Muscle of leg (tissue), 11 donors: Measurements from ENCODE around the gene F7. TPM values are rescaled to one million over a fixed set of nuclear protein-coding genes. Genes with fewer than 3 reads are reported as not detected.
A peak's percentile ranks its signal among the peaks of the same experiment; 100 is the strongest.

Source experiments
- DNase-seq: peaks from one replicate; pipeline ENCODE4 v3.0.0; 2013
- H3K27ac ChIP-seq: one replicate; pipeline ENCODE4 v1.5.1; 2013; ENCODE audit warnings: mild to moderate bottlenecking, low read length, control low read depth
- H3K27me3 ChIP-seq: one replicate; pipeline ENCODE4 v1.6.1; 2013; ENCODE audit warnings: low read length; ENCODE audit not compliant: control insufficient read depth, insufficient read depth
- H3K36me3 ChIP-seq: one replicate; pipeline ENCODE4 v1.6.1; 2013; ENCODE audit warnings: low read length; ENCODE audit not compliant: control insufficient read depth, insufficient read depth
- H3K4me1 ChIP-seq: one replicate; pipeline ENCODE4 v1.6.1; 2013; ENCODE audit warnings: low read length; ENCODE audit not compliant: control insufficient read depth, insufficient read depth
- H3K4me3 ChIP-seq: one replicate; pipeline ENCODE4 v1.5.1; 2013; ENCODE audit warnings: low read length, control low read depth
- H3K9me3 ChIP-seq: replicated peaks from 2 replicates; pipeline ENCODE4 v1.6.1; 2013; ENCODE audit warnings: low read depth, low read length; ENCODE audit not compliant: control insufficient read depth
- WGBS: methylation state at CpG from one replicate; pipeline ENCODE4 v1.1.5; 2013; ENCODE audit warnings: missing lambda C conversion rate; ENCODE audit not compliant: insufficient coverage; 5-methylcytosine and 5-hydroxymethylcytosine counted together
- polyA plus RNA-seq, 8 donors: library from polyadenylated mRNA; unstranded; fragments of 120-200 nt; gene quantifications; one replicate each; pipeline versions ENCODE4 v1.2.1 to v1.2.3, GENCODE V29; 2013; ENCODE audit warnings: inconsistent platforms in 1 of 8, low replicate concordance in 1 of 8; ENCODE audit not compliant: insufficient read length in 8 of 8, insufficient read depth in 1 of 8
- total RNA-seq: library from RNA; stranded (reverse); fragments of 120-200 nt; gene quantifications from one replicate; pipeline ENCODE4 v1.2.4, GENCODE V29; 2013

Gene F7
- total and polyA plus RNA-seq, 9 donors: 0.99 to 2.0 (median 1.6) TPM

- no CpG with 5 or more reads among the region's 8 CpGs for WGBS
- no peak overlapping the region for H3K27ac ChIP-seq
- no peaks in the 10 kb centered on the region for H3K9me3 ChIP-seq
- H3K4me3 ChIP-seq: no peak overlapping the region
- DNase-seq: no peak
- H3K27me3 ChIP-seq: no peaks in the 10 kb centered on the region
- no peaks in the 10 kb centered on the region for H3K4me1 ChIP-seq
- peaks cover 21% of the 10 kb centered on the region for H3K36me3 ChIP-seq
Measured at GRCh38 chr13:113070855-113071254, 34.7 kb upstream of the F7 start.

GRCh38 chr13:113072376-113072775, 33.2 kb upstream of the F7 start:
- WGBS: no CpG with 5 or more reads among the region's 3 CpGs
- H3K4me1 ChIP-seq: peaks cover 2% of the 10 kb centered on the region
- peaks cover 25% of the 10 kb centered on the region for H3K36me3 ChIP-seq
- no peaks in the 10 kb centered on the region for H3K9me3 ChIP-seq
- no peak overlapping the region for H3K27ac ChIP-seq
- H3K27me3 ChIP-seq: no peaks in the 10 kb centered on the region
- H3K4me3 ChIP-seq: no peak overlapping the region
- DNase-seq: no peak

DNA sequence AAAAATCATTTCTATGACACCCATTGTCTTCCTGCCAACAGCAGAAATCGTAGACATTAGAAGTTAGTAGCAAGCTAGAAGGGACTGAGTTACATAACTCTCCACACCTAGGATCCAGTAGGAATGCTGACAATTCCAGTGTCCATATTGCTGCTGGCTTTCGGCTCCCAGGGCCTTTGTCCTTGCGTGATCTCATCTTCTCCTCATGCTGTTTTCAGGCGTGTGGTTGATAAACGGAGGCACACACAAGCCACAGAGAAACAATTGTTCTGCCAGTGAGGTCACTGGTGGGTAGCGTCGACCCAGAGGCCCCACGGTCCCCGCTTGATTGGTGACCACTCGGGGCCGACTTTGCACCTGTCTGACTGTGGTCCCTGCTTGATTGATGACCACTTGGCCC, 31.6 kb upstream of the F7 start:
- peaks cover 26% of the 10 kb centered on the region for H3K36me3 ChIP-seq
- WGBS: 87% methylated on average over 10 of the region's 11 CpGs

GRCh38 chr13:113074401-113074800, 31.2 kb upstream of the F7 start:
- Histone ChIP-seq H3K27me3 (no peaks in the 10 kb centered on the region), H3K4me3 (no peak overlapping the region), H3K36me3 (peaks cover 26% of the 10 kb centered on the region), H3K27ac (no peak overlapping the region), H3K9me3 (no peaks in the 10 kb centered on the region), H3K4me1 (peaks cover 22% of the 10 kb centered on the region)
- WGBS: 83% methylated on average over 12 of the region's 18 CpGs
- DNase-seq: no peak

More for the DNA sequence above, 31.6 kb upstream of the F7 start:
- Histone ChIP-seq H3K9me3 (no peaks in the 10 kb centered on the region), H3K27ac (no peak overlapping the region), H3K27me3 (no peaks in the 10 kb centered on the region), H3K4me1 (peaks cover 18% of the 10 kb centered on the region), H3K4me3 (no peak overlapping the region)
- no peak for DNase-seq

GRCh38 chr13:113074876-113075275, 30.7 kb upstream of the F7 start:
- Histone ChIP-seq H3K27ac (no peak overlapping the region), H3K27me3 (no peaks in the 10 kb centered on the region), H3K4me1 (peaks cover 25% of the 10 kb centered on the region), H3K9me3 (no peaks in the 10 kb centered on the region), H3K4me3 (no peak overlapping the region), H3K36me3 (peaks cover 23% of the 10 kb centered on the region)
- 93% methylated on average over 21 of the region's 22 CpGs for WGBS
- DNase-seq: no peak

DNA sequence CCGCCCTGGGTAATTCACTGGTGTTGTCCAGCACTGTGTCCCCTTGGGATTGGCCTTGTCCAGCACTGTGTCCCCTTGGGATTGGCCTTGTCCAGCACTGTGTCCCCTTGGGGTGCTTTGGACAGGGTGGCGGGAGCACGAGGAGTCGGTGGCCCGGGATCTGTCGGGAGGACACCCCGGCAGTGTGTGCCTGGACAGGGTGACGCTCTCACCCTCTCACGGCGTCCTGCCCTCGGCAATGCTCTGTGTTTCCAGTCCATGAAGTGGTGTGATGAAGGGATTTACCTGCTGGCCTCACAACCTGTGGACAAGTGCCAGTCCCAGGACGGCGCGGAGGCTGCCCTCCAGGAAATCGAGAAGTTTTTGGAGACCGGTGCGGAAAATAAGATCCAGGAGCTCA, 29.9 kb upstream of the F7 start:
- Histone ChIP-seq H3K27ac (no peak overlapping the region), H3K9me3 (no peaks in the 10 kb centered on the region), H3K4me3 (no peak overlapping the region), H3K4me1 (peaks cover 33% of the 10 kb centered on the region), H3K36me3 (peaks cover 18% of the 10 kb centered on the region), H3K27me3 (peaks cover 2% of the 10 kb centered on the region)
- WGBS: 97% methylated on average over 11 of the region's 17 CpGs
- DNase-seq: no peak

GRCh38 chr13:113076681-113077401, 28.8 kb upstream of the F7 start:
- H3K36me3 ChIP-seq: peaks cover 18% of the 10 kb centered on the region
- H3K27me3 ChIP-seq: peaks cover 2% of the 10 kb centered on the region
- H3K4me3 ChIP-seq: no peak overlapping the region
- no peak for DNase-seq
- H3K27ac ChIP-seq: no peak overlapping the region
- 90% methylated on average over 38 of the region's 39 CpGs for WGBS
- H3K4me1 ChIP-seq: peaks cover 42% of the 10 kb centered on the region
- H3K9me3 ChIP-seq: no peaks in the 10 kb centered on the region

DNA sequence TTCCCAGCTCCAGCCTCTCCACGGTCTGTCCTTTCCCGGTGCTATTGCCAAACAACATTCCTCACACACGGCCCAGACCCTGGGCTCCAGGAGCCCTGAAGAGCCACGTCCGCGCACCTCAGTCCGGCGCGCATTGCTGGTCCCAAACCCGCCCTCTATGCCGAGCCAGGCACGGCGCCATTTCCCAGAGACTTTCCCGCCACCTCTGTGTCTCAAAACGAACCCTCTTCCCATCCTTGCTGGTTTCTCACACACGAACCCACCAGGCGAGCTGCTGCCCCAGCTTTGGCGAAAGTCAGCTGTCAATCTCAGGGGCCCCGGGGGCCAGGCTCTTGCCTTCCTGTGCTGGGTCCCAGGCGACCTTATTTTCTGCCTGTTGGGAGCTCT, 28.0 kb upstream of the F7 start:
- H3K27ac ChIP-seq: no peak overlapping the region
- H3K27me3 ChIP-seq: peaks cover 2% of the 10 kb centered on the region
- 86% methylated on average over 20 of the region's 20 CpGs for WGBS
- H3K36me3 ChIP-seq: peaks cover 19% of the 10 kb centered on the region
- no peak for DNase-seq
- H3K4me3 ChIP-seq: no peak overlapping the region
- no peaks in the 10 kb centered on the region for H3K9me3 ChIP-seq
- peaks cover 46% of the 10 kb centered on the region for H3K4me1 ChIP-seq

GRCh38 chr13:113077953-113078901, 27.4 kb upstream of the F7 start:
- DNase-seq: no peak
- no peak overlapping the region for H3K4me3 ChIP-seq
- peaks cover 22% of the 10 kb centered on the region for H3K36me3 ChIP-seq
- peaks cover 2% of the 10 kb centered on the region for H3K27me3 ChIP-seq
- peaks cover 52% of the 10 kb centered on the region for H3K4me1 ChIP-seq
- no peaks in the 10 kb centered on the region for H3K9me3 ChIP-seq
- WGBS: 85% methylated on average over 39 of the region's 42 CpGs
- peak overlapping the region; percentile 0 for H3K27ac ChIP-seq
